Panc1 (cell line): ENCODE results near the gene GPRC5B.

ENCODE experiments used
- REST ChIP-seq, 2 experiments: IDR thresholded peaks; 2 replicates each; pipeline ENCODE4 v1.6.1; 2011 to 2012; ENCODE audit warnings: low read depth in 2 of 2, control low read depth in 1 of 2, low read length in 1 of 2, mild to moderate bottlenecking in 1 of 2, moderate library complexity in 1 of 2; ENCODE audit not compliant: insufficient read depth in 1 of 2
- TCF7L2 ChIP-seq: IDR thresholded peaks from 2 replicates; pipeline ENCODE4 v1.6.1; 2011; ENCODE audit warnings: mild to moderate bottlenecking, low read depth, low read length, inconsistent platforms
- TF ChIP-seq, protein P1 (sequence below): fragments of 450-650 bp; IDR thresholded peaks from 2 replicates; pipeline ENCODE4 v1.5.1; 2017; ENCODE audit warnings: mild to moderate bottlenecking

DNA sequence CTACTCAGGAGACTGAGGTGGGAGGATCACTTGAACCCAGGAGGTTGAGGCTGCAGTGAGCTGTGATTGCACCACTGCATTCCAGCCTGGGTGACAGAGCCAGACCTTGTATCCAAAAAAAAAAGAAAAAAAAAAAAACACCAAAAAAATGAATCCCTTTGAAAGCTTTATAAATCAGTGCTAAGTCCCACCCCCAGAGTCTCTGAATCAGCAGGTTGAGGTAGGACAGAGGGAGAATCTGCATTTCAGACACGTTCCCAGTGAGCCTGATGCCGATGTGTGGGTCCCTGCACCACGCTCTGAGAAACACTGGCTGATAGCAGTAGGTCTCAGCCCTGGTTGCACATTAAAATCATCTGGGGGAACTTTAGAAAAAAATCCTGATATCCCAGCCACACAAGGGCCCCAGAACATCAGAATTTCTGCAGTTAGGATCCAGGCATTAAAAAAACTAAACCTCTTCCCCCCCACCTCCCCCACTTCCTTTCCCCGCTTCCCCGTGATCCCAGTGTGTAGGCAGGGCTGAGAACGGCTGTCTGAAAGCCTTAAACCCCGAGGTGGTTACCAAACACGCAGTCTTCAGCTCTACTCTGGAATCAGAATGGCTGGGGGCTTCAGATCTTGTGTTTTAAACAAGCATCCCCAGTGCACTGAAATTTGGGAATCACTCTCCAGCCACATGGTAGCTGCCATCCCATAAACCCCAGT is 27.3 kb upstream of the GPRC5B start:
- TF ChIP-seq, protein P1, sequence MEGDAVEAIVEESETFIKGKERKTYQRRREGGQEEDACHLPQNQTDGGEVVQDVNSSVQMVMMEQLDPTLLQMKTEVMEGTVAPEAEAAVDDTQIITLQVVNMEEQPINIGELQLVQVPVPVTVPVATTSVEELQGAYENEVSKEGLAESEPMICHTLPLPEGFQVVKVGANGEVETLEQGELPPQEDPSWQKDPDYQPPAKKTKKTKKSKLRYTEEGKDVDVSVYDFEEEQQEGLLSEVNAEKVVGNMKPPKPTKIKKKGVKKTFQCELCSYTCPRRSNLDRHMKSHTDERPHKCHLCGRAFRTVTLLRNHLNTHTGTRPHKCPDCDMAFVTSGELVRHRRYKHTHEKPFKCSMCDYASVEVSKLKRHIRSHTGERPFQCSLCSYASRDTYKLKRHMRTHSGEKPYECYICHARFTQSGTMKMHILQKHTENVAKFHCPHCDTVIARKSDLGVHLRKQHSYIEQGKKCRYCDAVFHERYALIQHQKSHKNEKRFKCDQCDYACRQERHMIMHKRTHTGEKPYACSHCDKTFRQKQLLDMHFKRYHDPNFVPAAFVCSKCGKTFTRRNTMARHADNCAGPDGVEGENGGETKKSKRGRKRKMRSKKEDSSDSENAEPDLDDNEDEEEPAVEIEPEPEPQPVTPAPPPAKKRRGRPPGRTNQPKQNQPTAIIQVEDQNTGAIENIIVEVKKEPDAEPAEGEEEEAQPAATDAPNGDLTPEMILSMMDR, result no peak
- no peak for TF ChIP-seq REST (IDR thresholded peaks at IDR 0.05; ENCODE audit: insufficient read depth in 1 of 2, low read depth in 2 of 2, low read length in 1 of 2)
- no peak for TF ChIP-seq TCF7L2
